Measurements from ENCODE around the gene SBF2.

Gene SBF2

DNA sequence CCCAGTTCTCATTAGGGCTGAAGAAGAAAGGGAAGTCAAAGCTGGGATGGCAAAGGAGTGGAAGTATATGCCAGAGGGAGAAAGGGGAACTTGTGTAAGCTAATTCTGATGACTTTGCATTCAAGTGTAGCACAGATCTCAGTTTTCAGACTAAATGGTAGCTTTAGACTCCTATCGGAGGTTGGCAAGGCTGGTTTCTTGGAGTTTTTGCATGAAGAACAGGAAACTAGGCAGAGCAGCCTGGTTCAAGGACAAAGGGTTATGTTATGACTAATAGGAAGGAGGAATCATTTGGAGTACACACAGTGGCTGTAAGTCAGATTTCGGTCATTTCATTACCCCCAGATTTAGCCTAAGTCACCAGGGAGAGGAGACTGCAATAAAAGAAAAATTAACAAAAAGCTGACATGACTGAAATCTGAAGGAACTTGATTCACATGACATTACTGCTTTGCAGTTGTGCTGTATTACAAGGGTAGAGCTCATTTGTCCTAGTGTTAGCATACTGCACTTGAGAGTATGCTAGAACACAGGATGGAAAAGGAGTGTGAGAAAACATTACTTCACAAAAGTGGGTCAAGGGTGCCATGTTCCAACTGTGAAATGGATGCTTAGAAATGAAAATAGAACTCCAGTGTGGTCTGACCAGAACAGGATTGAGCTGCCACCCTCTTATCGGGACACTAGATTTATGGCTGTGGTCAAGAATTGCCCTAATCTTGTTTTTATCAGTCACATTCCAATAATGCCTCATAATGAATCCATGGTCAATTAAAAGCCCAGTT lies 34.5 kb upstream of the SBF2 start:
- TF ChIP-seq, protein P1, sequence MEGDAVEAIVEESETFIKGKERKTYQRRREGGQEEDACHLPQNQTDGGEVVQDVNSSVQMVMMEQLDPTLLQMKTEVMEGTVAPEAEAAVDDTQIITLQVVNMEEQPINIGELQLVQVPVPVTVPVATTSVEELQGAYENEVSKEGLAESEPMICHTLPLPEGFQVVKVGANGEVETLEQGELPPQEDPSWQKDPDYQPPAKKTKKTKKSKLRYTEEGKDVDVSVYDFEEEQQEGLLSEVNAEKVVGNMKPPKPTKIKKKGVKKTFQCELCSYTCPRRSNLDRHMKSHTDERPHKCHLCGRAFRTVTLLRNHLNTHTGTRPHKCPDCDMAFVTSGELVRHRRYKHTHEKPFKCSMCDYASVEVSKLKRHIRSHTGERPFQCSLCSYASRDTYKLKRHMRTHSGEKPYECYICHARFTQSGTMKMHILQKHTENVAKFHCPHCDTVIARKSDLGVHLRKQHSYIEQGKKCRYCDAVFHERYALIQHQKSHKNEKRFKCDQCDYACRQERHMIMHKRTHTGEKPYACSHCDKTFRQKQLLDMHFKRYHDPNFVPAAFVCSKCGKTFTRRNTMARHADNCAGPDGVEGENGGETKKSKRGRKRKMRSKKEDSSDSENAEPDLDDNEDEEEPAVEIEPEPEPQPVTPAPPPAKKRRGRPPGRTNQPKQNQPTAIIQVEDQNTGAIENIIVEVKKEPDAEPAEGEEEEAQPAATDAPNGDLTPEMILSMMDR (IDR thresholded peaks at IDR 0.05; ENCODE audit: control extremely low read depth, extremely low read depth, low read depth, missing control alignments), result no peak
- POLR2A ChIA-PET, result no interaction called here
- DNase-seq (ENCODE audit: extremely low spot score), result no peak
- CTCF ChIA-PET, result interaction anchor here (1.1 to 4.5 kb wide), 8 partner anchors 11 to 121 kb away, joined by 3 to 25 read pairs (median 4); no protein-coding TSS in a partner anchor

DNA sequence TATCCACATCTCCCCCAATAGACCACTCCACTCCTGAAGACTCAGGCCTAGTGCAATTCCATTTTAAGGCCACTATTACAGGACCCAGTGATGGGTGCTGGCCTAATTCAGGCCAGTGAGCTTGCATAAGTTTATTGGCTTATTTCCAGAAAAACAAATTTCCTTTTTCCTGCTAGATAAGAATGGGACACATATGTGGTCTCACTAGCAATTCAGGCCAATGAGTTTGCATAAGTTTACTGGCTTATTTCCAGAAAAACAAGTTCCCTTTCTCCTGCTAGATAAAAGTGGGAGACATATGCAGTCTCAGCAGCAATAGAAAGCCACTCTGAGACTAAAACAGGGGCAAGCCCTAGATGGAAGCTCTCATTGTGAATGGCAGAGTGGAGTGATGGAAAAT lies 33.2 kb upstream of the SBF2 start:
- DNase-seq (ENCODE audit: extremely low spot score), result no peak
- TF ChIP-seq, protein P1 (IDR thresholded peaks at IDR 0.05; ENCODE audit: control extremely low read depth, extremely low read depth, low read depth, missing control alignments), result no peak
- ChIA-PET POLR2A (no interaction called here), CTCF (interaction anchor here (1.1 to 4.7 kb wide), 7 partner anchors 10 to 123 kb away, joined by 3 to 53 read pairs (median 9); no protein-coding TSS in a partner anchor)

DNA sequence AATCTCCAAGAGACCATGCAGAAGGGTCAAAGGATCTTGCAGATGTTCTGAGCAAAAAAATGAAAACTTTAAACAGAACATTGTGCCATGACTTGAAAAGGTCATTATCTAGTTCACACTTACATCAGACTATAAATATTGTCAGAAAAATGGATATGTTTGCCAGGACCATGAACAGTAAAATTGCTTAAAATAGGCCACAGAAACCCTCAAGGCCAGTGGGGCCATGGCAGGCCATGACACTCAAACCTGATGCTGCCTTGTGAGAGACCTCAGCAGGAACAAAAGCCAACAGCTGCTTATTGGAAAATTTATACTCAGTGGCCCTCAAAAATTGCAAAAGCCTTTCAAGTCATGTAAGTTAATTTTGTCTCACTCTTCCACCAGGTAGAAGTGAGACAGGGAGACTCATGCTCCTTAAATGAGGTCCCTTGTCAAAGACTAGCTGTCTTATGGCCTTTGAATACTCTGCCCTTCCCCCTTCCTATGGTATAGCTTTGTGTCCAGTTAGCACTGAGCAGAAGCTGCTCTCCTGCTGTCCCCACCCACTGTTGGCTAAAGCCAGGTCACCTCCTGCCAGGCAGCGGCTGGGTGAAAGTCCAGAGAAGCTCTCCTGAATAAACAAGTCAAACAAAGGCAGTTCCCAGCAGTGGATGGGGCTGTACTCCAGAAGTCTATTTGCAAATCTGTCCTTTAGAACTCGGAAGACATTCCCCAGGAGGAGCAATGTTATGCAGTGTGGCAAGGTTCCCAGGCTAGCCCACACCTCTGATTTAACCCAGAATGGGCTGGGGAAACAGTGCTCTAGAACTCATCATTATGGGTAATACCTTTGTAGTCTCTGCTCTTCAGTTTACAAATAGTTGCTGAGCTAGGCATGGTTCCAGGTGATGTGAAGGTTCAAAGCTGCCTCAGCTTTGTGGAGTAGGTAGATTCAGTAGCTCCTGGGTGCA lies 32.3 kb upstream of the SBF2 start:
- DNase-seq (ENCODE audit: extremely low spot score), result no peak
- ChIA-PET CTCF (interaction anchor here (1.4 to 4.9 kb wide), 11 partner anchors 9 to 567 kb away, joined by 3 to 54 read pairs (median 9); no protein-coding TSS in a partner anchor), POLR2A (no interaction called here)
- TF ChIP-seq, protein P1 (IDR thresholded peaks at IDR 0.05; ENCODE audit: control extremely low read depth, extremely low read depth, low read depth, missing control alignments), result no peak

DNA sequence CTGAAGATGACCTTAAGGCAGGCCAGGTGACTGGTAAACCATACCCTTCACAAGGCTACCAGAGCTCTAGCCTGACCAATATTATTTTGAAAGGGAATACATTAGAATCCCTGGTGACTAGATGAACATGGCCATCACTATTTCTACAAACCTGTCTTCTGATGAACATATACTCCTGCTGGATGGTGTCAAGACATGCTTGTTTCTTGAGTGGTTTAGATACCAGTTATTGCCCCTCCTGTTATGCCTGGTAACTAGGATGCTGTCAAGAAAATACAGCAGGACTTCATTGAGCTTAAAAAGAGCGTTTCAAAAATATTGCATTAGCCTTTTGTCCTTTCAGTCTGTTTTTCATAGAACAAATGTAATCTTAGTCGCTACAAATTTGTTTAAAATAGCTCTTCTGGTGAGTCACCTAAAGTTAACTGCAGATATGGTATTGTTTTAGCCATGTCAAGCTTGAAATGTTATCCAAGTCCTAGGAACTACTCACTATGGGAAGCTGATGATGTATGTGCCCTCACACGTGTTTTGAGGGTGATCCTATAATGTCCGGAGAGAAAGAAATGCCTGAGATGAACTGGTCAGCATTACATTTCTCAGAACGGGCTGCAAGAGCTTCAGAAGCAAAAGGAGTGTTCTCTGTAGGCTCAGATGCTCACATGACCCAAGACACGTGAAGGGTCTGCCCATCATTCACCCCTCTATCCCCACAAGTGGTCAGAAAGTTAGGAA lies 31.4 kb upstream of the SBF2 start:
- CTCF ChIA-PET, result interaction anchor here (1.4 to 4.9 kb wide), 13 partner anchors 9 to 567 kb away, joined by 3 to 54 read pairs (median 7); no protein-coding TSS in a partner anchor
- TF ChIP-seq, protein P1 (IDR thresholded peaks at IDR 0.05; ENCODE audit: control extremely low read depth, extremely low read depth, low read depth, missing control alignments), result no peak
- POLR2A ChIA-PET, result no interaction called here
- DNase-seq (ENCODE audit: extremely low spot score), result no peak

GRCh38 chr11:10324474-10324873 lies 30.5 kb upstream of the SBF2 start:
- POLR2A ChIA-PET, result no interaction called here
- TF ChIP-seq, protein P1 (IDR thresholded peaks at IDR 0.05; ENCODE audit: control extremely low read depth, extremely low read depth, low read depth, missing control alignments), result no peak
- DNase-seq (ENCODE audit: extremely low spot score), result no peak
- CTCF ChIA-PET, result interaction anchor here (1.0 to 4.9 kb wide), 16 partner anchors 10 to 566 kb away, joined by 3 to 54 read pairs (median 6); partner anchors contain the start of gene ADM

Measured in GM10248 (cell line).